Activated naive CD8-positive, alpha-beta T cell treated with anti-CD3 and anti-CD28 coated beads for 36 hours (primary cell): Measurements from ENCODE around the gene CD101. TPM values are rescaled to one million over a fixed set of nuclear protein-coding genes. Genes with fewer than 3 reads are reported as not detected.

Experiments
- DNase-seq: peaks from one replicate; pipeline ENCODE4 v3.0.0; 2021
- H3K27ac Mint-ChIP-seq: one replicate; pipeline ENCODE4 v1.8.0; 2022; ENCODE audit warnings: mild to moderate bottlenecking, moderate library complexity, mixed read lengths
- H3K27me3 Mint-ChIP-seq: one replicate; pipeline ENCODE4 v1.8.0; 2022; ENCODE audit warnings: mild to moderate bottlenecking, mixed read lengths
- H3K36me3 Mint-ChIP-seq: one replicate; pipeline ENCODE4 v1.8.0; 2021; ENCODE audit warnings: mild to moderate bottlenecking, mixed read lengths
- H3K4me1 Mint-ChIP-seq: one replicate; pipeline ENCODE4 v1.8.0; 2021; ENCODE audit warnings: mixed read lengths
- H3K4me3 Mint-ChIP-seq: one replicate; pipeline ENCODE4 v1.8.0; 2022; ENCODE audit warnings: mild to moderate bottlenecking, moderate library complexity, mixed read lengths
- H3K9me3 Mint-ChIP-seq: one replicate; pipeline ENCODE4 v1.8.0; 2022; ENCODE audit warnings: mixed read lengths
- total RNA-seq, 2 experiments: library from RNA; stranded (reverse); gene quantifications; one replicate each; pipeline ENCODE4 v1.2.3, GENCODE V29; 2021

CD101 gene
- total RNA-seq, 2 experiments from 2014 or later: 0.12 to 0.47 TPM

DNA sequence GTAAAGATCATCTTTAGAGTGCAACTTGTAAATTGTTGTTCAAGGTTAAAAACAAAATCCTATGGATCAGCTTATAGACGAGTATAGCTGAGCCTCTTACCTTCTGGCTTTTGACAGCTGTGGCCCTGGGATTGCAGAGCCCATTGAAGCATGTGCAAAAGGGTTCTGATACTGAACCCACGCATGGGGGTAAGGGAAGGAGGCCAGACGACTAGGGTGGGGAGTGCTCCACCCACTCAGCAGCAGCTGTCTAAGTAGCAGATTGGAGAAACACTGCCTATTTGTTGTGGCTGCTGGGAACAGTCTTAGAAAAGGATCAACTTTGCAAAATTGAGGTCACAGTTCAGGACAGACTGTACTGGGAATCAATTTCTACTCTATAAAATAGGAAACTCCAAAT lies 16.1 kb downstream of the CD101 start:
- H3K9me3 Mint-ChIP-seq: no peaks in the 10 kb centered on the region
- no peak overlapping the region for H3K4me3 Mint-ChIP-seq
- peaks cover 8% of the 10 kb centered on the region for H3K27me3 Mint-ChIP-seq
- H3K36me3 Mint-ChIP-seq: no peaks in the 10 kb centered on the region
- H3K4me1 Mint-ChIP-seq: peaks cover 41% of the 10 kb centered on the region
- DNase-seq: no peak
- H3K27ac Mint-ChIP-seq: no peak overlapping the region

DNA sequence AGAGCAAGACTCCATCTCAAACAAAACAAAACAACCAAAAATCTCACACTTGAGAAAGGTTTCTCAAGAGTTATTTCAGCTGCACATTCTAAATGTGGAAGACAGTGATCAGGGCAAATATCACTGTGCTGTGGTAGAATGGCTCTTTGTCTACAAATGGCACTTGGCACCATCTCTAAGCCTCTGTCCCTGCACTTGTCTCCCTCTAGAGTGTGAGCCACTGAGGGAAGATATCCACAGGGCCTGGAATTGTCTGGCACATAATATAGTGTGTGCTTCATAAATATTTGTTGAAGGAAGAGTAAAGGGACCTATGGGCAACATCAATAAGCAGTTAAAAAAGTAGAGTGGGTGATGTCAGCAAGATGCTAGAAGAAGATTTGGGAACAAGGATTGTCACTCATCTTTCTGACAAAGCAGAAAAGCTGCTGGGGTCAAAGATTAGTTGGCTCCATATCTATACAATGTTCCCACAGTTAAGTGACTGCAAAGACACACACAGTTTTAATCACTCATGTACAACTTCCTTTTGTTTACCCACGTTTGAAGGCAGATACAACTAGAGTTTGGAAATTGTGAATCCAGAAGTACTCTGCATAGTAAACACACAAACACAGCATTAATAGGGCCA lies 19.1 kb downstream of the CD101 start:
- H3K27me3 Mint-ChIP-seq: peaks cover 8% of the 10 kb centered on the region
- no peak overlapping the region for H3K27ac Mint-ChIP-seq
- H3K4me1 Mint-ChIP-seq: peaks cover 22% of the 10 kb centered on the region
- H3K4me3 Mint-ChIP-seq: no peak overlapping the region
- DNase-seq: no peak
- no peaks in the 10 kb centered on the region for H3K36me3 Mint-ChIP-seq
- no peaks in the 10 kb centered on the region for H3K9me3 Mint-ChIP-seq

DNA sequence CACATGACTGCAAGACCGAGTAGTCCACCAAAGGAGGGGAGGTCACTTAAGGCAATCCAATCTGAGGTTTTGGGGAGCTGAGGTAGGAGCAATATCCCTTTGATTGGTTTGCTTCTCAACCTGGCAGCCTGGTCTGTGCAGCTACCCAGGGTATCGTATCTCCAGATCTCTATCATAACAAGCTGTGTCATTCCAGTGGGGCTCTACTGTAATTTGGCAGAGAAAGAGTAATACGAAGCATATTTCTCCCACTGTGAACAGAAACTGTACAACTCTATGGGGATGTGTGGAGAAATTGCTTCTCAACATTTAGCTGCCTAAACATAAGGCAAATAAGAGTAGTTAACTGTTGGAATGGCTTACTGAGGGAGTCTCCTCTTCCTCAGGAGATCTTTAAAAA lies 20.6 kb downstream of the CD101 start:
- no peak for DNase-seq
- Mint-ChIP-seq H3K27ac (no peak overlapping the region), H3K4me3 (no peak overlapping the region), H3K4me1 (peaks cover 11% of the 10 kb centered on the region), H3K27me3 (peaks cover 8% of the 10 kb centered on the region), H3K36me3 (no peaks in the 10 kb centered on the region), H3K9me3 (no peaks in the 10 kb centered on the region)

DNA sequence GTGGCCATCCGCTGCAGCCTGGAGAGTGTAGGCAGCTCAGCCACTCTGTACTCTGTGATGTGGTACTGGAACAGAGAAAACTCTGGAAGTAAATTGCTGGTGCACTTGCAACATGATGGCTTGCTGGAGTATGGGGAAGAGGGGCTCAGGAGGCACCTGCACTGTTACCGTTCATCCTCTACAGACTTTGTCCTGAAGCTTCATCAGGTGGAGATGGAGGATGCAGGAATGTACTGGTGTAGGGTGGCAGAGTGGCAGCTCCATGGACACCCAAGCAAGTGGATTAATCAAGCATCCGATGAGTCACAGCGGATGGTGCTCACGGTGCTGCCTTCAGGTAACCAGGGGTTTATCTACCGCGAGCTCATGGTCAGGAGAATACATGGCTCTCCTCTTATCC lies 24.0 kb downstream of the CD101 start:
- Mint-ChIP-seq H3K4me3 (no peak overlapping the region), H3K27me3 (peaks cover 3% of the 10 kb centered on the region), H3K27ac (no peak overlapping the region), H3K36me3 (no peaks in the 10 kb centered on the region), H3K4me1 (no peaks in the 10 kb centered on the region), H3K9me3 (no peaks in the 10 kb centered on the region)
- no peak for DNase-seq

DNA sequence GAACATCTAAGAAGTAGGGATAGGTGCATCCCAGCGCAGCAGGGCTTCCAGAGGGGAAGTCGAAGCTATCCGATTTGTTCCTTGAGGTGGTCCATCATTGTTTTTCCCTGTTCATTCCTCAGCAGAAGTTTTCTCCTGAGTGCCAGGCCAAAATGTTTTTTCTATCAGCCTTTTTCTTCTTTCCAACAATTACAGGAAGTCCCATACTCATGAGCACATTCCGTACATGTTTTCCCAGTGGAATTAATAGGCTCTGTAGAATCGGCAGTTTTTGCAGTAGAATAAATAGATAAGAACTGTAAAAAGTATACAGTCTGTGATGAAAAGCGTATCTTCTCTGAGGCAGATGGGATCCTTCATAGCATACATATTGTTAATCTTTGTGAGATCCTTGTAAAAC lies 24.8 kb downstream of the CD101 start:
- Mint-ChIP-seq H3K27ac (no peak overlapping the region), H3K36me3 (no peaks in the 10 kb centered on the region), H3K27me3 (peaks cover 3% of the 10 kb centered on the region), H3K9me3 (no peaks in the 10 kb centered on the region), H3K4me1 (no peaks in the 10 kb centered on the region), H3K4me3 (no peak overlapping the region)
- no peak for DNase-seq

DNA sequence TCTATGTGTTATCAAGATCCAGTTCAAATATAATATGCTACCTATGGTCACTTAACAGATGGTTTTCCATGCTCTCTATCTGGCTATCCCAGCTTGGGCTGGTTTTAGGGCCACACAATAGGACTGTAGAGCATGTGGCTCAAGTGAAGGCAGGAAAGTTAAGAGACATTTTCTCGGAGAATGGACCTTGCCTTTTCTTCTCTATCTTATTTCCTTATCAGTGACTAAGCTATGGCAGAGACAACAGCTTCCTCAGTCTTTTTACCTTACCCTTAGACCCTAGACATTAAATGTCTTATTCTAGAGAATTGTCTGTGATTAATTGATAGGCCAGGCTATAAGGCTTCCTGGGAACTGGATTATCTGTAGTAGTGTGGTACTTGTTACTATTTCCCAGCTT lies 28.1 kb downstream of the CD101 start:
- no peak overlapping the region for H3K4me3 Mint-ChIP-seq
- H3K27ac Mint-ChIP-seq: no peak overlapping the region
- H3K27me3 Mint-ChIP-seq: peaks cover 3% of the 10 kb centered on the region

DNA sequence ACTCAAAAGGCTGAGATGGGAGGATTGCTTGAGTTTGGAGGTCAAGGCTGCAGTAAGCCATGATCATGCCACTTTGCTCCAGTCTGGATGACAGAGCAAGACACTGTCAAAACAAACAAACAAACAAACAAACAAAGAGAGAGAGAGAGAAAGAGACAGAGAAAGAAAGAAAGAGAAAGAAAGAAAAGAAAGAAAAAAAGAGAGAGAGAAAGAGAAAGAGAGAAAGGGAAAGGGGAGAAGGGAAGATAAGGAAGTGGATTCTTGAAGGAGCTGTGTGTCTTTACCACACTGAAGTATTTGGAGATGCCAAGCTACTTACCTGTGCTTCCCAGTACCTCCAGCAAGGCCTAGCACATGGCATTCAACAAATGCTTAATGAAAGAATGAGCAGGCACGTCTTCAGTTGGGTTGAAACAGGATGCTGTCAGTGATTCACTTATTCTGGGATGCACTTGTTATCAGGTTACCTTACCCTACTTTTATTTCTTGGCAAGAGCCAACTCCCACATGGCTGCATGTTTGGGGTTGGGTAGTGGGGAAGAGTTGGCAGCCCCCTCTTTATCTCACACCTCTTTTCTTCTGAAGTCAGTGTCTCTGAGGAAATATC lies 28.8 kb downstream of the CD101 start:
- Mint-ChIP-seq H3K9me3 (no peaks in the 10 kb centered on the region), H3K4me3 (no peak overlapping the region), H3K4me1 (peaks cover 3% of the 10 kb centered on the region), H3K27ac (no peak overlapping the region), H3K36me3 (no peaks in the 10 kb centered on the region), H3K27me3 (peaks cover 3% of the 10 kb centered on the region)
- DNase-seq: no peak

More for the DNA sequence above, 28.1 kb downstream of the CD101 start:
- no peaks in the 10 kb centered on the region for H3K36me3 Mint-ChIP-seq
- peaks cover 3% of the 10 kb centered on the region for H3K4me1 Mint-ChIP-seq
- DNase-seq: no peak
- H3K9me3 Mint-ChIP-seq: no peaks in the 10 kb centered on the region

DNA sequence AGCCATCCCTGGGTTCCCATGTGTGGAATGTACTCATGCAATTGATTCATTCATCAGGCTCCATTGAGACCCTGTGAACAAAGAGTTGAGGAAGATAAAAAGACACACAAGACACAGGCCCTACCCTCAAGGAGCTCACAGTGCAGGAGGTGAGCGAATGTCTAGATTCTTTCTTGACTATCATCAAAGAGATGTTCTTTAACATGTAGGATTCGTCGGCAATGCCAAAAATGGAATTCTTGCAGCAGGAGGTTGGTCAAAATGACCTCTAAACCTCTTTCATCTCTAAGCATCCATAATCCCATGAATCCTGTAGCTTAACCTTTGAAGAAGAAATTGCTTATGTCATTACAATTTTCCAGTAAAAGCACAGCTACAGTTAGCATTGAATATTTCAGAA lies 30.7 kb downstream of the CD101 start:
- H3K4me3 Mint-ChIP-seq: no peak overlapping the region
- no peak overlapping the region for H3K27ac Mint-ChIP-seq
- no peak for DNase-seq
- no peaks in the 10 kb centered on the region for H3K9me3 Mint-ChIP-seq
- H3K4me1 Mint-ChIP-seq: peaks cover 3% of the 10 kb centered on the region
- no peaks in the 10 kb centered on the region for H3K36me3 Mint-ChIP-seq
- peaks cover 3% of the 10 kb centered on the region for H3K27me3 Mint-ChIP-seq

DNA sequence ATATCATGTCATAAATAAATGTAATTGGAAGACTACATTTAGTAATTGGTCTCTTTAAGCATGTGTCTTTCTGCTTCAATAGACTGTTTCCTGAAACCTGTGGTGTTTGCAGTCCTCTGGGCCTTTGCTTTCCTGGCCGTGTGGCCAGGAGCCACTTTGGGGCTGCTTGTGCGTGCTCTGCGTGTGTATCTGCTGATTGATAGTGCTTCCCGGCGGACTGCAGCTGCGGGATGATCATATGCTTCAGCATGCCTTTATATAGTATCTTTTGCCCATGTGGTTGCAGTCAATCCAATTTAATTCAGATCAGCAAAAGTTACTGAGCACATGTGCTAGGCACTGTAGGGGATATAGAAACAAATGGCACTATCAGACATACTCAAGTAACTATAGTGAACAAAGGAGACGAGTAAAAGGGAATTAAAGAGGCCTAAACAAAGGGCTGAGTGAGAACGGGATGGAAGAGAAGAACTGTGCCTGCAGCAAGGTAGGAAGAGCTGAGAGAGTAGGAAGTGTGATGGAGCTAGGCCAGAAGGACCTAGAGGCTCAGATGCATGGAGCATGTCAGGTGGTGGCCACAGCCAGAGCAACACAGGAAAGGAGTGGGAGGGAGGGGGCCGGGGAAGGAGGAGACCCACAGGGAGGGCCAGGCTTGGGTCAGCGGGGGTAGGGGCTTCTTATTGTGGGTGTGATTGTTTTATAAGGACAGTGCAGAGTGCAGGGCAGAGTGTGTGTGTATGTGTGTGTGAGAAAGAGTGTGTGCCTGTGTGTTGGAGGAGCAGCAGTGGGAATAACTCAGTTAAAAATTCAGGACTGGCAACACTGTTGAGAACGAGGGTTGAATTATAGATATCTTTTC lies 31.4 kb downstream of the CD101 start:
- H3K4me1 Mint-ChIP-seq: peaks cover 3% of the 10 kb centered on the region
- no peaks in the 10 kb centered on the region for H3K9me3 Mint-ChIP-seq
- no peak overlapping the region for H3K27ac Mint-ChIP-seq
- H3K27me3 Mint-ChIP-seq: peaks cover 3% of the 10 kb centered on the region
- no peak for DNase-seq
- H3K4me3 Mint-ChIP-seq: no peak overlapping the region
- H3K36me3 Mint-ChIP-seq: no peaks in the 10 kb centered on the region

DNA sequence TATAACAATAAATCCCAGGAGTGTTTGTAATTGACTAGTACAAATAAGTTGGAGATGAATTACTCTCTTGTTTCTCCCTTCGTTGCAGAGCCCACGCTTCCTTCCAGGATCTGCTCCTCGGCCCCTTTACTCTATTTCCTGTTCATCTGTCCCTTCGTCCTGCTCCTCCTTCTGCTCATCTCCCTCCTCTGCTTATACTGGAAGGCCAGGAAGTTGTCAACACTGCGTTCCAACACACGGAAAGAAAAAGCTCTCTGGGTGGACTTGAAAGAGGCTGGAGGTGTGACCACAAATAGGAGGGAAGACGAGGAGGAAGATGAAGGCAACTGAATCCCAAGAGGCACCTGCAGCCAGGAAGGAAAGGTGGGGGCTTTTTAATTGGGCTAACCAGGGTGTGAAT lies 32.2 kb downstream of the CD101 start:
- peaks cover 3% of the 10 kb centered on the region for H3K4me1 Mint-ChIP-seq
- DNase-seq: no peak
- H3K9me3 Mint-ChIP-seq: no peaks in the 10 kb centered on the region
- no peak overlapping the region for H3K4me3 Mint-ChIP-seq
- H3K27ac Mint-ChIP-seq: no peak overlapping the region
- H3K36me3 Mint-ChIP-seq: no peaks in the 10 kb centered on the region
- peaks cover 3% of the 10 kb centered on the region for H3K27me3 Mint-ChIP-seq

DNA sequence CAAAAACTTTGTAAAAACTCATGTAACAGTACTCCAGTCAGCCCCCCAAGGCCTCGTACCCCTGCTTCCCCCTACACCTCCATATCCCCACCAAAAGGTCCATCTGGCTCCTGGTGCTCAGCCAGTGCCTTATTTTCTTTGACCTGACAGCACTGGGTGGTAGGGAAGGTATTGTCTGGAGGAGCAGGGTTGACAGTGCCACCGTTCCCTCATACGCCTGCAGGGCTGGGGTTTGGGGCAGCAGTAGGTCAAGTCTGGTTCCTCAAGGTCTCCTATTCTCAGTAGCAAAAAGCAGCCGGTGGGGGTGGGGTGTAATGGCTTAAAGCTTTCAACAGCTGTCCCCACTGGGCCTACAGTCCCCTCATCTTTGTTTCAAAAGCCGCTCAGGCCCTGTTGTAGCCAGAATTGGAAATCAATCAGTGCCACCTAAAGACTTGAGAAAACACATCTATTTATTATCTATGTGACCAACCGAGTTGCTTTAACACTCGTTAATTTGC lies 33.3 kb downstream of the CD101 start:
- Mint-ChIP-seq H3K4me3 (no peak overlapping the region), H3K27ac (no peak overlapping the region), H3K36me3 (no peaks in the 10 kb centered on the region), H3K27me3 (peaks cover 3% of the 10 kb centered on the region), H3K9me3 (no peaks in the 10 kb centered on the region), H3K4me1 (peaks cover 3% of the 10 kb centered on the region)
- no peak for DNase-seq

DNA sequence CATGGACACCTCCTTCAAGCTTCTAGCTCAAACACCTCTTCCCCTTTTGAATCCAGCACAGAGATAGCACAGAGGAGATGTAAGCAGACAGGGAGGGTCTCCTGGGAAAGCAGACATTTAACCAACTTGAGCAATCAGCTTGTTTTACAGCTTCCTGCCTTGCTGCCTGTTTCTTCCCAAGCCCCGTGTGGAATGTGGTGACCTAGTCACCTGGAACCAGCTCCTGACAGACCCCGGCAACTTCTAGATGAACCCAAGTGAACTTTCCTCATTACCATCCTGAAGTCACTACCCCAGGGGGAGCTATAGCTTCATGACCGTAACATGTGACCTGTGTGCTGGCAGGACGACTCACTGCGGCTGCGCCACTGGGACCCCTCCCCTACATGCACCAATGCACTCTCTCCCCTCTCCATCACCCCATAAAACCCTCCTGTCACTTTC lies 34.5 kb downstream of the CD101 start:
- H3K4me3 Mint-ChIP-seq: no peak overlapping the region
- H3K36me3 Mint-ChIP-seq: no peaks in the 10 kb centered on the region
- no peak for DNase-seq
- H3K27me3 Mint-ChIP-seq: no peaks in the 10 kb centered on the region
- no peaks in the 10 kb centered on the region for H3K9me3 Mint-ChIP-seq
- H3K27ac Mint-ChIP-seq: no peak overlapping the region
- peaks cover 3% of the 10 kb centered on the region for H3K4me1 Mint-ChIP-seq

DNA sequence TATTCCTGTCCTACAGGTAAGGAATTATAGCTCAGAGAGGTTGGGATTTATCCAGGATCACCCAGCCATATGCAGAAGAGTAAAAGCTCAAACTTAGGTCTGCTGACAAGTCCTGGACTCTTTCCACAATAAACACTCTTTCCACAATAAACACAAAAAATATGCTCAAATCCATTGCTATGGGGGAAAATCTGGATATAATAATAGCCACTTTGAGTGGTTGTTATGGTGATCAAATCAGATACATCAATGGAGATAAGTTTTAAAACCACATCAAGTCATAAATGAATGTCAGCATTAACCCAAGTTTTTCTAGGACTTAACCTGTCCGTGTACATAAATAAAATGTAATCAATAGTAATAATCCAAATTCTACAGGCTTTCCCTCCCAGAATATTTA lies 36.2 kb downstream of the CD101 start:
- no peak overlapping the region for H3K4me3 Mint-ChIP-seq
- H3K36me3 Mint-ChIP-seq: peaks cover 3% of the 10 kb centered on the region
- DNase-seq: no peak
- no peak overlapping the region for H3K27ac Mint-ChIP-seq
- H3K9me3 Mint-ChIP-seq: peaks cover 2% of the 10 kb centered on the region
- H3K27me3 Mint-ChIP-seq: no peaks in the 10 kb centered on the region
- peaks cover 3% of the 10 kb centered on the region for H3K4me1 Mint-ChIP-seq

DNA sequence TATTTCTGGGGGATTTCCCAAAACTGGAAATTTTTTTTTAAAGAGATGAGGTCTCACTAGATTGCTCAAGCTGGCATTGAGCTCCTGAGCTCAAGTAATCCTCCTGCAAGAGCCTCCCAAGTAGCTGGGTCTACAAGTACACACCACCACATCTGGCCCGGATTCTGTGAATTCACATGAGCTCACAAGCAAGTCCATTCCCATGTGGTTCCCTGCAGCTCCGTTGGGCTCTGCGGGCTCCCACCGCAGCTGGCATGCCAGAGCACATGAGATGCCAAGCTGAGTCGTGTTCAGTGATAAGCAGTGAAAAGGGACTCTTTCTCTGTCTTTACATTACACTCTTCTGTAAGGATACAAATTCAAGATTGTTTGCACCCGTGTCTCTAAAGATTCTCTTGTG lies 36.7 kb downstream of the CD101 start:
- Mint-ChIP-seq H3K4me3 (no peak overlapping the region), H3K27ac (no peak overlapping the region), H3K9me3 (peaks cover 2% of the 10 kb centered on the region), H3K27me3 (no peaks in the 10 kb centered on the region), H3K36me3 (peaks cover 5% of the 10 kb centered on the region), H3K4me1 (peaks cover 3% of the 10 kb centered on the region)
- no peak for DNase-seq

DNA sequence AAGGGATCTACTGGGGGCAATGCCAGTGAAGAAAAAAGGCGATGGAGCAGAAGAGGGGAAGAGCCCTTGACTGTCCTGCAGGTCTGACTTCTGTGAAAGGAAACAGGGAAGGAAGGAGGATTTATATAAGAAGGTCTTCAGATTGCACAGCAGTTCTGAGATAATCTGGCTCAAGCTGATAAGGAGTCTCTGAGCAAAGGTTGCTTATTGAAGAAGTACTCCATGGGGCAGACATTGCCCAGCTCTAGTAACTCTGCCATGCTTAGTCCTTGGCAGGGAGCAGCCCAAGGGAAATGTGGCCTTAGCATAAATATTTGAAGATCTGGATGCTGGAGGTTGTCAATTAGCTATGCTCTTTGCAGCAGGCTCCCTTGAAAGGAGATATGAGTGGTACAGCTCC lies 42.7 kb downstream of the CD101 start:
- Mint-ChIP-seq H3K36me3 (peaks cover 31% of the 10 kb centered on the region), H3K4me3 (no peak overlapping the region), H3K4me1 (peaks cover 13% of the 10 kb centered on the region), H3K9me3 (peaks cover 2% of the 10 kb centered on the region), H3K27ac (no peak overlapping the region), H3K27me3 (no peaks in the 10 kb centered on the region)
- no peak for DNase-seq
